IMR-90 (cell line): ENCODE results near the gene CCDC141. TPM values are rescaled to one million over a fixed set of nuclear protein-coding genes. Genes with fewer than 3 reads are reported as not detected.

ENCODE experiments used
- ATAC-seq: fragments of 200-7000 bp; cut with Tn5 transposase; 2 replicates; pipeline ENCODE4 v1.9.1; 2020; ENCODE audit warnings: low read depth, mild to moderate bottlenecking, moderate library complexity
- BruUV-seq: library from RNA; stranded (reverse); fragments of 400-500 nt; replicated peaks from 2 replicates; lab custom pipeline; 2021; lab: Mats Ljungman, UMichigan
- CTCF ChIA-PET: fragments of 300-600 bp; formaldehyde crosslinking; extraction: SDS; loops from one replicate; lab custom pipeline; 2021; ENCODE audit warnings: antibody characterized with exemption; lab: Yijun Ruan, JAX
- POLR2A ChIA-PET: fragments of 300-600 bp; sonication (Branson Sonifier 250); formaldehyde crosslinking; loops from one replicate; lab custom pipeline; 2022; ENCODE audit warnings: antibody characterized with exemption; ENCODE audit not compliant: unreplicated experiment; lab: Charles Lee
- DNase-seq: peaks from one replicate; pipeline ENCODE4 v3.0.0; 2013
- H2AFZ ChIP-seq: replicated peaks from 2 replicates; pipeline ENCODE3; 2013; ENCODE audit warnings: low read length, mild to moderate bottlenecking; ENCODE audit not compliant: poor library complexity
- H2AK5ac ChIP-seq: 2 replicates; pipeline ENCODE4 v1.6.1; 2013; ENCODE audit warnings: low read depth, low read length, inconsistent platforms
- H2AK9ac ChIP-seq: replicated peaks from 2 replicates; pipeline ENCODE3; 2013; ENCODE audit warnings: mild to moderate bottlenecking, low read depth, low read length, moderate library complexity; ENCODE audit not compliant: poor library complexity
- H2BK120ac ChIP-seq: 2 replicates; pipeline ENCODE4 v1.6.1; 2013; ENCODE audit warnings: low read depth, low read length, inconsistent platforms
- H2BK15ac ChIP-seq: 3 replicates; pipeline ENCODE4 v1.6.1; 2013; ENCODE audit warnings: low read depth, low read length, inconsistent platforms
- H2BK20ac ChIP-seq: 2 replicates; pipeline ENCODE4 v1.6.1; 2013; ENCODE audit warnings: low read depth, mild to moderate bottlenecking, inconsistent platforms, low read length, moderate library complexity
- H2BK5ac ChIP-seq: 2 replicates; pipeline ENCODE4 v1.6.1; 2013; ENCODE audit warnings: mild to moderate bottlenecking, low read depth, low read length, inconsistent platforms; ENCODE audit not compliant: poor library complexity, severe bottlenecking
- H3K14ac ChIP-seq: replicated peaks from 2 replicates; pipeline ENCODE4 v1.6.1; 2013; ENCODE audit warnings: low read depth, low read length, inconsistent platforms
- H3K18ac ChIP-seq: 2 replicates; pipeline ENCODE4 v1.6.1; 2013; ENCODE audit warnings: low read depth, low read length, control low read depth
- H3K23ac ChIP-seq: 2 replicates; pipeline ENCODE4 v1.6.1; 2013; ENCODE audit warnings: low read depth, low read length, inconsistent platforms
- H3K27ac ChIP-seq: 2 replicates; pipeline ENCODE4 v1.5.1; 2013; ENCODE audit warnings: mild to moderate bottlenecking, control low read depth, low read length; ENCODE audit not compliant: insufficient read depth
- H3K27me3 ChIP-seq: 2 replicates; pipeline ENCODE4 v1.6.1; 2013; ENCODE audit warnings: low read length; ENCODE audit not compliant: control insufficient read depth, insufficient read depth
- H3K36me3 ChIP-seq: 2 replicates; pipeline ENCODE4 v1.6.1; 2013; ENCODE audit warnings: low read length, mixed read lengths; ENCODE audit not compliant: control insufficient read depth, insufficient read depth
- H3K4ac ChIP-seq: 2 replicates; pipeline ENCODE4 v1.6.1; 2013; ENCODE audit warnings: low read depth, low read length, inconsistent platforms
- H3K4me1 ChIP-seq: 2 replicates; pipeline ENCODE4 v1.6.1; 2013; ENCODE audit warnings: low read length, mixed read lengths; ENCODE audit not compliant: control insufficient read depth, insufficient read depth
- H3K4me2 ChIP-seq: 2 replicates; pipeline ENCODE4 v1.6.1; 2013; ENCODE audit warnings: low read depth, mild to moderate bottlenecking, control low read depth, low read length, moderate library complexity
- H3K4me3 ChIP-seq: 2 replicates; pipeline ENCODE4 v1.5.1; 2013; ENCODE audit warnings: low read depth, mild to moderate bottlenecking, control low read depth, low read length, moderate library complexity; ENCODE audit not compliant: insufficient read depth
- H3K56ac ChIP-seq: 2 replicates; pipeline ENCODE4 v1.6.1; 2013; ENCODE audit warnings: low read length, inconsistent platforms; ENCODE audit not compliant: insufficient read depth; ENCODE audit errors: extremely low read depth
- H3K79me1 ChIP-seq, 2 experiments: 2 replicates each; pipeline ENCODE4 v1.6.1; 2013; ENCODE audit warnings: low read length in 2 of 2, inconsistent platforms in 1 of 2, low read depth in 1 of 2
- H3K9ac ChIP-seq: 2 replicates; pipeline ENCODE4 v1.6.1; 2013; ENCODE audit warnings: low read depth, low read length, control low read depth
- H3K9me1 ChIP-seq: 2 replicates; pipeline ENCODE4 v1.6.1; 2013; ENCODE audit warnings: low read length, inconsistent platforms; ENCODE audit not compliant: insufficient read depth
- H3K9me3 ChIP-seq: 2 replicates; pipeline ENCODE4 v1.6.1; 2013; ENCODE audit warnings: low read length; ENCODE audit not compliant: control insufficient read depth, insufficient read depth
- H4K20me1 ChIP-seq: 2 replicates; pipeline ENCODE4 v1.6.1; 2013; ENCODE audit warnings: low read length, inconsistent platforms; ENCODE audit not compliant: insufficient read depth
- H4K5ac ChIP-seq: 2 replicates; pipeline ENCODE4 v1.6.1; 2013; ENCODE audit warnings: mild to moderate bottlenecking, low read depth, low read length, control low read depth
- H4K8ac ChIP-seq, 2 experiments: 2 replicates each; pipeline ENCODE4 v1.6.1; 2013; ENCODE audit warnings: low read depth in 2 of 2, low read length in 2 of 2, control low read depth in 1 of 2, inconsistent platforms in 1 of 2
- H4K91ac ChIP-seq: 2 replicates; pipeline ENCODE4 v1.6.1; 2013; ENCODE audit warnings: low read depth, low read length, inconsistent platforms; ENCODE audit not compliant: insufficient read depth
- BHLHE40 ChIP-seq: fragments of 150-350 bp; IDR thresholded peaks from 2 replicates; pipeline ENCODE4 v1.6.1; 2016; ENCODE audit warnings: mild to moderate bottlenecking, low read depth, low read length
- CEBPB ChIP-seq: IDR thresholded peaks from 2 replicates; pipeline ENCODE4 v1.6.1; 2012; ENCODE audit warnings: low read depth, low read length, improper control_type of control experiment
- CHD1 ChIP-seq: IDR thresholded peaks from 2 replicates; pipeline ENCODE4 v1.6.1; 2012; ENCODE audit warnings: low read depth, low read length, improper control_type of control experiment
- CTCF ChIP-seq: conservative IDR thresholded peaks from 2 replicates; pipeline ENCODE4 v1.5.1; 2012; ENCODE audit warnings: mild to moderate bottlenecking, low read depth, low read length, improper control_type of control experiment
- ELK1 ChIP-seq: fragments of 150-350 bp; IDR thresholded peaks from 2 replicates; pipeline ENCODE4 v1.6.1; 2016; ENCODE audit warnings: low read depth, mild to moderate bottlenecking, low read length, moderate library complexity, borderline replicate concordance
- FOS ChIP-seq: fragments of 150-350 bp; IDR thresholded peaks from 2 replicates; pipeline ENCODE4 v1.6.1; 2016; ENCODE audit warnings: low read depth, low read length
- MAFK ChIP-seq: IDR thresholded peaks from 2 replicates; pipeline ENCODE4 v1.6.1; 2012; ENCODE audit warnings: low read depth, low read length, improper control_type of control experiment
- MAZ ChIP-seq: IDR thresholded peaks from 2 replicates; pipeline ENCODE4 v1.6.1; 2012; ENCODE audit warnings: low read depth, mild to moderate bottlenecking, low read length, improper control_type of control experiment, moderate library complexity, borderline replicate concordance
- MXI1 ChIP-seq: IDR thresholded peaks from 2 replicates; pipeline ENCODE4 v1.6.1; 2012; ENCODE audit warnings: low read depth, mild to moderate bottlenecking, low read length, moderate library complexity, borderline replicate concordance
- NFE2L2 ChIP-seq: fragments of 150-350 bp; IDR thresholded peaks from 2 replicates; pipeline ENCODE4 v1.6.1; 2016; ENCODE audit warnings: low read depth, mild to moderate bottlenecking, low read length
- POLR2A ChIP-seq: IDR thresholded peaks from 2 replicates; pipeline ENCODE4 v1.6.1; 2012; ENCODE audit warnings: mild to moderate bottlenecking, low read depth, low read length
- RAD21 ChIP-seq: IDR thresholded peaks from 2 replicates; pipeline ENCODE4 v1.6.1; 2012; ENCODE audit warnings: low read length, improper control_type of control experiment
- RCOR1 ChIP-seq: IDR thresholded peaks from 2 replicates; pipeline ENCODE4 v1.6.1; 2012; ENCODE audit warnings: mild to moderate bottlenecking, low read length, improper control_type of control experiment; ENCODE audit not compliant: insufficient replicate concordance
- RFX5 ChIP-seq: IDR thresholded peaks from 2 replicates; pipeline ENCODE4 v1.8.0; 2012; ENCODE audit warnings: low read depth, mild to moderate bottlenecking, low read length, moderate library complexity
- SMC3 ChIP-seq: fragments of 150-350 bp; IDR thresholded peaks from 2 replicates; pipeline ENCODE4 v1.6.1; 2016; ENCODE audit warnings: low read depth, mild to moderate bottlenecking, antibody characterized with exemption, low read length, moderate library complexity
- USF2 ChIP-seq: fragments of 150-350 bp; IDR thresholded peaks from 2 replicates; pipeline ENCODE4 v1.6.1; 2017; ENCODE audit warnings: mild to moderate bottlenecking, antibody characterized with exemption, low read length, low read depth
- WGBS, 2 experiments: methylation state at CpG; one replicate each; pipeline versions ENCODE4 v1.1.5 to v1.1.7; 2013; ENCODE audit warnings: missing lambda C conversion rate in 2 of 2; ENCODE audit not compliant: insufficient read length in 1 of 2; ENCODE audit errors: extremely low coverage in 2 of 2; 5-methylcytosine and 5-hydroxymethylcytosine counted together
- dilution Hi-C: fragments of 300-500 bp; cut with HindIII; formaldehyde crosslinking; loops from one replicate; pipeline ENCODE4 v1.14.3; 2018; ENCODE audit warnings: low sequenced_read_pairs; ENCODE audit not compliant: unreplicated experiment
- in situ Hi-C: fragments of 300-500 bp; cut with MboI; formaldehyde crosslinking; loops from 3 replicates; pipeline ENCODE4 v1.14.3; 2019; ENCODE audit warnings: low sequenced_read_pairs, inconsistent platforms, mixed read lengths
- intact Hi-C: fragments of 100-400 bp; cut with micrococcal nuclease; formaldehyde crosslinking; loops from 2 replicates; pipeline ENCODE4 v1.10.0; 2022
- polyA plus RNA-seq, 3 experiments: library from polyadenylated mRNA; depleted of rRNA; stranded (reverse); fragments of >200 nt; gene quantifications; 2 replicates each; pipeline ENCODE4 v1.2.3, GENCODE V29; 2012; ENCODE audit warnings: low replicate concordance in 1 of 3
- total RNA-seq: library from RNA; depleted of rRNA; stranded (reverse); fragments of >200 nt; gene quantifications from 2 replicates; pipeline ENCODE4 v1.2.3, GENCODE V29; 2012

CCDC141 gene
- total and polyA plus RNA-seq, 2 of the 4 experiments (the other 2 are of a cell fraction) = not detected

GRCh38 chr2:179022685-179023084 is 27.3 kb downstream of the CCDC141 start:
- no peak overlapping the region for H3K18ac ChIP-seq
- H3K27ac ChIP-seq = no peak overlapping the region
- no TSS peak for BruUV-seq
- no peaks in the 10 kb centered on the region for H3K9me1 ChIP-seq
- H3K79me1 ChIP-seq = no peaks in the 10 kb centered on the region
- H4K5ac ChIP-seq = no peak overlapping the region
- no peak overlapping the region for H2AK9ac ChIP-seq
- H2AFZ ChIP-seq = no peak overlapping the region
- H3K9ac ChIP-seq = no peak overlapping the region
- dilution Hi-C loops (no loop called here), in situ Hi-C loops (no loop called here), intact Hi-C loops (no loop called here)
- no peaks in the 10 kb centered on the region for H3K9me3 ChIP-seq
- H4K91ac ChIP-seq = no peak overlapping the region
- no peak overlapping the region for H3K14ac ChIP-seq
- ChIA-PET CTCF (no interaction called here), POLR2A (no interaction called here)
- no peak overlapping the region for H3K4me3 ChIP-seq
- H3K36me3 ChIP-seq = no peaks in the 10 kb centered on the region
- DNase-seq (no peak), ATAC-seq (no peak)
- H4K8ac ChIP-seq = no peak overlapping the region
- H3K4ac ChIP-seq = no peak overlapping the region
- H3K23ac ChIP-seq = no peak overlapping the region
- H2BK120ac ChIP-seq = no peak overlapping the region
- H3K27me3 ChIP-seq = no peaks in the 10 kb centered on the region
- no peak overlapping the region for H2BK5ac ChIP-seq
- no peak overlapping the region for H2BK20ac ChIP-seq
- no peak overlapping the region for H3K4me2 ChIP-seq
- no peak overlapping the region for H3K56ac ChIP-seq
- no CpG with 5 or more reads among the region's 5 CpGs for WGBS, 2 experiments
- H4K20me1 ChIP-seq = no peaks in the 10 kb centered on the region
- H2AK5ac ChIP-seq = no peak overlapping the region
- H3K4me1 ChIP-seq = no peaks in the 10 kb centered on the region
- TF ChIP-seq NFE2L2 (no peak), ELK1 (no peak), RFX5 (no peak), MAFK (no peak), RAD21 (no peak), CTCF (no peak), SMC3 (no peak), RCOR1 (no peak), BHLHE40 (no peak), CHD1 (no peak), POLR2A (no peak), CEBPB (no peak), USF2 (no peak), MAZ (no peak), MXI1 (no peak), FOS (no peak)
- no peak overlapping the region for H2BK15ac ChIP-seq
